Subcutaneous adipose tissue (tissue), 4 donors: ENCODE measurements around the gene CRPPA. TPM values are rescaled to one million over a fixed set of nuclear protein-coding genes. Genes with fewer than 3 reads are reported as not detected.

Source experiments
- total RNA-seq, 4 donors: library from RNA; depleted of rRNA; stranded (reverse); fragments of >200 nt; gene quantifications; one replicate each; pipeline ENCODE4 v1.1.0, GENCODE V29; 2016
- TF ChIP-seq, protein P1 (sequence below): fragments of 450-650 bp; IDR thresholded peaks from one replicate; pipeline ENCODE4 v1.5.1; 2016; ENCODE audit warnings: low read depth, mild to moderate bottlenecking, control low read depth, antibody characterized with exemption, moderate library complexity

CRPPA gene
- total RNA-seq, 4 donors from 2014 or later, result 0.68 to 3.1 (median 2.0) TPM

DNA sequence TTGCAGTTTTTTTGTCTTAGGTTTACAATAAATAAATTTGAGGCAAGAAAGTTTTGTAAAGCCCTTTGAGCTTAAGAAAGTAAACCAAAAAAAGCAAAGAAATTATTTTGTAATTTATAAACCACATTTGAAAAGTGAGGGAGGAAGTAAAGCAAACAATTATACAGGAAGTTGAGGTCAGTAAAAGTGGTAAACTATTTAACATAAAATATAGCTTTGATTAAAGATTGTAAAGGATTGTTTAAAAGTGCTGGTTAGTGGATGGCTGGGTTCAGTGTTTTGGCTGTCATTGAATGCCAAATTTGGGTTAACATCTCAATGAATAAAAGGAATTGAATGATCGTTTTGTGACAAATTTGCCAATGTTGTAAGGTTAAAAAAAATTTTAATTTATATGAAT lies 34.3 kb upstream of the CRPPA start:
- TF ChIP-seq, protein P1, sequence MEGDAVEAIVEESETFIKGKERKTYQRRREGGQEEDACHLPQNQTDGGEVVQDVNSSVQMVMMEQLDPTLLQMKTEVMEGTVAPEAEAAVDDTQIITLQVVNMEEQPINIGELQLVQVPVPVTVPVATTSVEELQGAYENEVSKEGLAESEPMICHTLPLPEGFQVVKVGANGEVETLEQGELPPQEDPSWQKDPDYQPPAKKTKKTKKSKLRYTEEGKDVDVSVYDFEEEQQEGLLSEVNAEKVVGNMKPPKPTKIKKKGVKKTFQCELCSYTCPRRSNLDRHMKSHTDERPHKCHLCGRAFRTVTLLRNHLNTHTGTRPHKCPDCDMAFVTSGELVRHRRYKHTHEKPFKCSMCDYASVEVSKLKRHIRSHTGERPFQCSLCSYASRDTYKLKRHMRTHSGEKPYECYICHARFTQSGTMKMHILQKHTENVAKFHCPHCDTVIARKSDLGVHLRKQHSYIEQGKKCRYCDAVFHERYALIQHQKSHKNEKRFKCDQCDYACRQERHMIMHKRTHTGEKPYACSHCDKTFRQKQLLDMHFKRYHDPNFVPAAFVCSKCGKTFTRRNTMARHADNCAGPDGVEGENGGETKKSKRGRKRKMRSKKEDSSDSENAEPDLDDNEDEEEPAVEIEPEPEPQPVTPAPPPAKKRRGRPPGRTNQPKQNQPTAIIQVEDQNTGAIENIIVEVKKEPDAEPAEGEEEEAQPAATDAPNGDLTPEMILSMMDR, result no peak

DNA sequence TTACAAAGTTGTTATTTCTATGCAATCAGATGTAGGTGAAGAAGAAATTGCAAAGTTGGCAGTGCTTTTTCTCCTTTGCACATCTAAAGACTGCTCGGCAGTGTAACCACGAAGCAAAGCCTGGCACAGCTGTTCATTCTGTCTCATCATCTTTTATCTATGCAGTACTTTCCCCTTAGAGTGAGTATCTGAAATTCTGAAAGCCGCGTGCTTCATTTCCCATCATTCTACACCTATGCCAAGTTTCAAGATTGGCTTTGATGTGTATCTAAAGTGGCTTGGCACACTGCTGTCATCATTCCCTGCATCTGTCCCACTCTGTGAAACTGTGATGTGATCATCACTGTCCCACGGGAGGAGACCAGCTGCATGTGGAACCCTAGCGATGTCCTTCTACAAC lies 29.0 kb upstream of the CRPPA start:
- TF ChIP-seq, protein P1, result no peak

DNA sequence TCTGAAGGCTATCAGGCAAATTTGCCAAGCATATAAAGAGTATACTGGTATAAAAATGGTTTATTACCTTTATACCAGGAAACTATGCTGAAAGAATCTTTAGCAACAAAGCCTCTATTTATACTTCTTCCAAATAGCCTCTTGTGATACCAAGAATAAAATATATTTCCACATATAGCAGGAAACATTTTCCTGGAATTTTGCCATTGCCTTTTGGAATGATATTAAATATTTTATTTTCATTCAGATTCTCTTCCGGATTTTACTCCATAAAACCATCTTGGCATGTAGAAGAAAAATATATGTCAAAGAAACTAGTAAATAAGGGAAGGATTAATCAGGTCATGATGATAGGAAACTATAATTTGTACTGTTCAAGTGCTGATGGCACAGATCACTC lies 26.5 kb upstream of the CRPPA start:
- TF ChIP-seq, protein P1, result no peak

DNA sequence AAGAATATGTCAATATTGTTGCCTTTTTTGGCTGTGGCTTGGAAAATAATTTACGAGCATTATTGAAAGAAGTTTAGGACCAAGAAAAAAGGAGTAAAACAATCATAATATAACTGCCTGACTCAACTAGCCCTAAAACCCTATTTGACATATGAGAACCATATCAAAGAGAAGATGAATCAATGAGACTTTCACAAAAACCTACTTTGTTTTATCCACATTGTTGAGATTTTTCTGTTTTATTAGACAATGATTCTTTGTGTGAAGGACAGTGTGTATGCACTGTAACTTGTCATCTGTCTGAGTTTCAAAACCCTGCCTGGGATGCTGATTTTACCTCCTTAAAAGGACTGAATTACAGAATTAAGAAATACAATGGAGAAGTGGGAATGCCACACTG lies 25.2 kb upstream of the CRPPA start:
- TF ChIP-seq, protein P1, result no peak

DNA sequence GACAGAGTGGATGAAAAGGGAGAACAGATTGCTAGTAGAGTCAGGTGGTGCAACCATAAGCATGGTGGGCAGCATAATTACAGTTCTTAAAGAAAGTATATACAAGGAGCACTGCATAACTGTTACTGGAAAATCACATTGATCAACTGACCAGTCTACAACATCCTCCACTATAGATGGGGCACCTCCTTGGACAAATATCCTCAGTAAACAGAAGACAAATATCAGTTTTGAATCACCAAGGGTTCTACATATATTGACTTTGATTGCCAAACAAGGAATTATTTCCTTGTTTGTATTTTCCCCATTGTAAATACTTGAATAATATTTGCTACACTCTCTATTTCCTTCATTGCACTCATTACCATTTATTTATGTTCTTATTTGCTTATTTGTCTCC lies 17.6 kb upstream of the CRPPA start:
- TF ChIP-seq, protein P1, result no peak

DNA sequence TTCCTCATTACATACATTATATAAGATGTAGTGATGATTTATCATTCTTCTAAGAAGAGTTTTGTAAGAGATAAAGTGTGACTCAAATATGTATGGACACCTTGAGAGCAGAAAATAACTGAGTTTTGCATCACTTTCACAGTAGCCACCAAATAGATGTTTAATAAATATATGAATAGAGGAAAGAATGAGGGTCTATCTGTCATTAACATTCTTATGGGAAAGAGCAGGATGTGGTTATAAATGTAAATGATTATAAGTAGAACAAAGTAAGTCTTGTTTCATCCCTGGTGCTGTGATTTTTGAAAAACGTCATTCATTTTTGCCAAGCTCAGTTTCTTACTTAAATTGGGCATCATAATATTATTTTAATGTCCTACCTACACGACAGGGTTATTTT lies 15.0 kb upstream of the CRPPA start:
- TF ChIP-seq, protein P1, result no peak

DNA sequence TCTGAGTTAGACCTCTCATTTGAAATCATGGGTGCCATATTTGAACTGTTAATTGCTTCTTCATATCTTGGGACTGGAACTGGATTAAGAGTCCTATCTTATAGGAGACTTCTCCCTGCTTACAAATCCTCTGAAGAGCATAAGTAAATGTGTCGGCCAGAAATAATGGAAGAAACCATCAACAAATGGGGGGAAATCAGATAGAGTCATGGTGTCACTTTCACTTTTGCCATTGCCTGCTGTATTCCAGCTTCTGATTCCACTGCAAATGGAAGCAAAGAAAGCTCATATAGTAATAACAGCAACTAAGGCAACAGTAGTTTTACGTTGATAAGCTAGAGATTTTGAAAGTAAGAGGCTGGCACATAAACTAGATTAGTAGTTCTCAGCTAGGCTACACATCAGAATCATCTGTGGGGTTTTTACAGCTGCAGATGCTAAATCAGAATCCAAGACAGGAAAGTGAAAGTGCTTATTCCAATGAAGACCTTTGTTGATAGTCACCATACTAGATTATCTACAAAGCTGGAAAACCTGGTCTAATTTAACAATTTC lies 12.3 kb upstream of the CRPPA start:
- TF ChIP-seq, protein P1, result no peak
